ENCODE results near the gene INPP5B.
"Not testable (repeated sequence)": the region's sequence is repeated elsewhere in the genome, so short reads cannot be mapped to it uniquely, and the experiment has no call there.

INPP5B gene

DNA sequence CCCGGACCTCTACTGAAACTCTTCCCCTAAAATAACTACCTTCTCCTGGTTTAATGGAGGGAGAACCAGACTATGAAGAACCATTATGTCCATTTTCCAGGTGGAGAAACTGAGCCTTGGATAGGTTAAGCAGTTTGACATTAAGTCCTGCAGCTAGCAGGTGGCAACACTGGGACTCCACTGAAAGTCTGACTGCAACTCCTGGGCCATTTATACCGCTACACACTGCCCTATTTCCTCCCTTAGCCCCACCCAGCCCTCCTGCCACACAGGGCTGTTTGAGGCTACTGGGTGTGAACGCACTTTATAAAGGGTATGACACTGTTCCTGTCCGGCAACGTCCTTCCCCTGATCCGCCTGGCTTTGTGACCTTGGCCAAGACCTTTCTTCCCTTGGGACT is 511 bp upstream of the INPP5B start:
- no peak for DNase-seq

DNA sequence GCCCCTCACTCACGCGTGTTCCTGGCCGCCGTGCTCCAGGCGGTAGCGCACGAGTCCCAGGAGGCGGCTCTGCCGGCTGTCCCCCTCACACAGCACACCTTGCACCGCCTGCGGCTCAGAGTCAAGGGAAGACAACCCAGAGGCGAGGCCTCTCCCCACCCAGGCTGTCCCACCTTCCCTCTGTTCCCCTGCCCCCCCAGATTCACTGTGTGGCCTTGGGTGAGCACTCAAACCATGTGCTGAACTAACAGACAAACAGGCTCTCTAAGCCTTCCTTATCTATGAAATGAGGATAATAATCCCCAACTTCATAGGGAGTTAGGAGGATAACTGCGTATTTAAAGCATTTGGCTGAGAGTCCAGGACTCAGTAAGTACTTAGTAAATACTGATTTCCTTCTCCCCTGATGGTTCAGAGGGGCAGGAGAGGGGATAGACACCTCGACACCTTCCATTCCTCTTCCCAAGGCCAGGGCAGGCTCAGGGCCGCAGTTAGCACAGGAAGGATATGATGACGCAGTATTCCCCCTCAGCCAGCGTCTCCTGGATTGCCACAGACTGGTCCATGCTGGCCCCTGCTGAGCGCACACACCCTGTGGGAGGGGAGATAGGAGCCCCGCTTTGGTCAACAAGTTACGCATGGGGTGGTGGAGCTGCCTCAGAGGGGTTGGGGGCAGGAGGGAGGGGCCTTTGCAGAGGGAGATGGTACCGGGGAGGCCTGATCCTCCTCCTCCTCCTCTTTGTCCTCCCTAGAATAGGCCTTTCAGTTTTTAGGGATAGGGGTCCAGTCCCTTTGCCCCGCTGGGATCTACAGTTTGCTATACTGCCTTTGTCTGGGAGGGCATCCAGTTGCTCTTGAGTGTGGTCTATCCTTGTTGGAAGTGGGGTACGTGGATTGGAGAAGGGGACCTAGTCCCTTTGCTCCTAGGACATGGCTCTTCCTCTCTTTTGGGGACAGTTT is 830 bp downstream of the INPP5B start:
- DNase-seq: no peak

DNA sequence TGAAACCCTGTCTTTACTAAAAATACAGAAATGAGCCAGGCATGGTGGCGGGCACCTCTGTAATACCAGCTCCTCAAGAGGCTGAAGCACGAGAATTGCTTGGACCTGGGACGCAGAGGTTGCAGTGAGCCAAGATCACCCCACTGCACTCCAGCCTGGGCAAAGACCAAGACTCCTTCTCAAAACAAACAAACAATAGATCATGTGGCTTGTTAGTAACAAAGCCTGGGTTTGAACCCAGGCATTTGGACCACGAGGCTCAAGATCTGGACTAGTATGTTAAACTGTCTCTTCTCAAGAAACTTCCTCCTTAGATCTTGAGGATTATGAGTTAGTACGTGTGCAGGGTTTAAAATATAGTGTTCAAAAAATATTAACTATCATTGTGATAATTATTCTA is 1.6 kb downstream of the INPP5B start:
- no peak for DNase-seq

DNA sequence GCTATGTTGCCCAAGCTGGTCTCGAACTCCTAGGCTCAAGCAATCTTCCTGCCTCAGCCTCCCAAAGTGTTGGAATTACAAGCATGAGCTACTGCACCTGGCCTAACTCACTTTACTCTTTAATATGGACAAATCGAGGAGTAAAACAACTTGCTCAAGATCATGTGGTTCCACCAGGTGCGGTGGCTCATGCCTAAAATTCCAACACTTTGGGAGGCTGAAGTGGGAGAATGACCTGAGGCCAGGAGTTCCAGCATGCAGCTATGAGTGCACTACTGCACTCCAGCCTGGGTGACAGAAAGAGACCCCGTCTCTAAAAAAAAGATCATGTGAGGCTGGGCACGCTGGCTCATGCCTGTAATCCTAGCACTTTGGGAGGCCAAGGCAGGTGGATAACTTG is 2.0 kb downstream of the INPP5B start:
- DNase-seq: no peak

DNA sequence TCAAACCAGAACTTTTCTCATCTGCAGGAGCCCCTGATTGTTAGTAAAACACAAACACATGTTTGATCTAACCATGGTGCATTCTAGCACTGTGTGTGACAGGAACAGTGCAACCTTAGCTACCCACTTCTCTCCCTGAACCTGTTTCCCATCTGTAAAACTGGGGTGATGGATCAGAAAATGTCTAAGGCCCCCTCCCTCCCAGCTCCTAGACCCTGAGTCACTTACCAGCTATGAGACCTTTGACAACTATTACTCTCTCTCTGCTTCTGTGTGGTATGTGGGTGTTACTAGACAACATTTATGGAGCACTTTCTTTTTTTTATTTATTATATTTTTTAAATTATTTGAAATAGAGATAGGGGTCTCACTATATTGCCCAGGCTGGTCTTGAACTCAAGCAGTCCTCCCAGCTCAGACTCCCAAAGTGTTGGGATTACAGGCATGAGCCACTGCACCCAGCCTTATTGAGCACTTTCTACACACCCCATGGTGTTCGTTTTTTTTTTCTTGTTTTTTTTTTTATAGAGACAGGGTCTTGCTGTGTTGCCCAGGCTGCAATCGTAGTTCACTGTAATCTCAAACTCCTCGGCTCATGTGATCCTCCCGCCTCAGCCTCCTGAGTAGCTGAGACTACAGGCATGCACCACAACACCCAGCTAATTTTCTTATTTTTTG is 2.6 kb downstream of the INPP5B start:
- no peak for DNase-seq

DNA sequence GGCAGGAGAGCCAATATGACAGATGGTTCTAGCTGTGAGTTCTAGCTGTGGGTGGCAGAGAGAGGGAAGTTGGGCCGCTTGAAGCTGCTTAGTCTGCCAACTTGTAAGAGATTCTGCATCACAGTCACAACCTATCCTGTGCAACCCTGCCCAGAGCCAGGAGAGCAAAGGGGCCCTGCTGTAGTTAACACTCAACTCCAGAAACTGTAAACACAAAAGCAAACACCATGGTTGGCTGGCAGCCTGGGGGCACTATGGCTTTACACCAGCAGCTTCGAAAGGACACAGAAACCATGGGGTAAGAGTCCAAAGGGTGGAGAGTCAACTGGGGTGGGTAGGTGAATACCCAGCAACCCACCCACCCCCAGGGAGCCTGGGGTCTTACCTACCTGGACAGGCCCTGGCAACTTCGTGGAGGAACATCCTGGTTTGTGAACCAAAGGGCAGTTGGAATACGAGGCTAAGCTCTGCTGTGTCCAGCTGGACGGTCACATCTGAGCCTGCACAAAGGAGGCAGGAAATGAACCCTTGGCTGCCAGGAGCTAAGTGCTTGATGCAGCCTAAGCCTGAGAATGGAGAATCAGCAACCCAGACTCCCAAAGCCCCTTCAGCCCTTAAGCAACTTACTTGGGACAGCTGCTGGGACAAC is 6.4 kb downstream of the INPP5B start:
- DNase-seq: peak; percentile 64

DNA sequence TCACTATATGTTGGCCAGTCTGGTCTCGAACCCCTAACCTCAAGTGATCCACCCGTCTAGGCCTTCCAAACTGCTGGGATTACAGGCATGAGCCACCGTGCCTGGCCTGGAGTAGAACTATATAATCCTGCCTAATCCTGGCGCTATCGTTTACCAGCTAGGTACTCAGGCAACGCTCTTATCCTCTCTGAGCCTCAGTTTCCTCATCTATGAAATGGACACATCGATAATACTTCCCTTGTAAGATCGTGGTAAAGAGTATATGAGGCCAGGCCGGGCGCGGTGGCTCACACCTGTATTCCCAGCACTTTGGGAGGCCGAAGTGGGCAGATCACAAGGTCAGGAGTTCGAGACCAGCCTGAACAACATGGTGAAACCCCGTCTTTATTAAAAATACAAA is 10.1 kb downstream of the INPP5B start:
- DNase-seq: not testable (repeated sequence)

DNA sequence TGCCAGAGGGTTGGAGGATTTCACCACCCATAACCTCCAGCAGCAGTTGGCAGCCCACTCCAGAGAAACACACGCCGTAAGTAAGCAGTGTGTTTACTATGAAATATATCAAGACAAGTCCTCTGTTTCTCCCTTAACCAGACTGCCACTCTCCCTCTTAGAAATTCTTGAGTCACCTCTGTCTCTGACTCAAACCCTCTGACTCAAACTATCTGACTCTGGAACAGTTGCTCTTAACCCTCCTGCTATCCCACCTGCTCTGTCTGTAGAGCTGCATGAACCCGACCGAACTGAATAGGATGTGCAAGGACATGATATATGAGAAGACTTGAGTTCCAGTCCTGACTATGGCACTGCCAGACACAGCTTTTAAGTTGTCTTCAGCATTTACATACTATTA is 14.1 kb downstream of the INPP5B start:
- no peak for DNase-seq

DNA sequence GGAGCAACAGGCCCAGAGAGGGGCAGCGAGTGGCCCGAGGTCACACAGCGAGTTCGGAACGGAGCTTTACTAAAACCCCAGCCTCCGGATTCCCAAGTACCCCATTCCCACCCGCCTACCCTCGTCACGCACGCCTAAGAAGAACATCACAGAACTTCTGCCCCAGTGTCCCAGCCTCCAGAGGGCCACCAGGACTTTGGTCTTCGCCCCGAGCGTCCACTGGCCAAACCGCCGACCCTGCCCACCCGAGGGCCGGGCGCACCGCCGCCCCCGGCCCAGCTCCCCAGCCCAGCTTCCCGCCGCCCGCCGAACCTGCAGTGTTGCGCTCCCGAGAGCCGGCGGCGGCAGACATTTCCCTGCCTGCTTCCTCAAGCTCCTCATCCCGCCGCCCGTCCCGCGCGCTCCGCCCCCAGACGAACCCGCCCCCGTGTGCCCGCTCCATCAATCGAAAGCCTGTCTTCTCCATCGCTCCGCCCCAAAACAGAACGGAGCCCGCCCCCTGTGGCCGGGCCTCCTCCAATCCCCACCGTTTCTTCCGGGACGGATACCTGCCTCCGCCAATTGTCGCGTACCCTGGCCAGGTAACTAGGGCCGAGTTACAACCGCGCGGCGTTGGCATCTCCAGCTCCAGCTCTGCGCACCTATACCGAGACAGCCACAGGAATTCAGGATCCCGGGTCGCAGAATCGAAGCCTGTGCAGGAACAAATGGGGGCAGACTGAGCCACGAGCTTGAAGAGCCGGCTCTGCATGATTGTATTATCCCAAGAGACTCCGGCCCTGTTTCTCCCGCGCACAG is 15.3 kb downstream of the INPP5B start:
- DNase-seq: peak; percentile 90

DNA sequence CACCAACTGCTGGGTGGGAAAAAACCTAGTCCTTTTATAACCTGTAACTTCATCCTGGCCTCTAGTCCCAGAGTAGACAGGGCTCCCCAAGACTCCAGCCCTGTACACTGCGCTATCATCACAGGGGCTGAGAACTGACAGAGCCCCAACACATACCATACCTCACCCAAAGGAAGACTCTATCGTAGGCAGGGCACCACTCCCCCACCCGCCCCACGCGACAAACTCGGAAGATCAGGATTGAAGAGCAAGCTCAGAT is 15.8 kb downstream of the INPP5B start:
- DNase-seq: no peak

DNA sequence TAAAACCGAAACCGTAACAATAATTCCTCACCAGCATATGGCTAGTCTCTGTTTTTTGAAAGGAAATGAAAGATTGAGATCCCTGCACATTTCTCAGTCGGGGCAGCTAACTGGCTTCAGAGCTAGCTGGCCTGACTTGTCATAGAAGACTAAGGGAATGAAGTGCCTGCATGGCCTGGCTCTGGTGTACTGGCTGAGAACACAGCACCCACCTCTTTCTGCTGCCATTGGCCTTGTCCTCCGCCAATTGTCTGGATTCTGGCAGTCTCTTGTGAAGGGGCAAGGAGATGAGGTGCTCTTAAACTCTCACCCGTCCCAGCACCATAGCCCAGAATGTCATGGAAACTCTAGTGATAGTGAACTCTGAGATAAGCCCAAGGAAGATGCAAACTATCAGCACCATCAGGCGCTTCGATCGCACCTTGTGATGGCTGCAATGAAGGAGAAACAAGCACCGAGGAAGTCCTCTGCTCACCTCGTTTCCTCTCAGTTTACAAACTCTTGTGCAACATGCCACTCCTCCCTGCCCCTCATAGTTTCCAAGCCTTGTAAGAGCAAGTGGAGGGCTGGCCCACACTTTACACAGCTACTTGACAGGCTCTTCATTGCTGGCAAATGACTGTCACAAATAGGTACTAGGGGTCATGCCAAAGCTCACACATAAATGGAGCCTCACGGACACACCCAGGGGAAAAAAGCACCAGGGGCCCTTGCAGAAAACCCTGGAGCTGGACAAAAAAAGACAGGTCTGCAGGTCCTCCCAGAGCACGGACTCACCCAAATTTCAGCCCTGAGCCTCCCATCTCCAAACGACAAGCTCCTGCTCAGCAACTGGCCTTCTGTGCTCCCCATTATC is 16.4 kb downstream of the INPP5B start:
- no peak for DNase-seq

DNA sequence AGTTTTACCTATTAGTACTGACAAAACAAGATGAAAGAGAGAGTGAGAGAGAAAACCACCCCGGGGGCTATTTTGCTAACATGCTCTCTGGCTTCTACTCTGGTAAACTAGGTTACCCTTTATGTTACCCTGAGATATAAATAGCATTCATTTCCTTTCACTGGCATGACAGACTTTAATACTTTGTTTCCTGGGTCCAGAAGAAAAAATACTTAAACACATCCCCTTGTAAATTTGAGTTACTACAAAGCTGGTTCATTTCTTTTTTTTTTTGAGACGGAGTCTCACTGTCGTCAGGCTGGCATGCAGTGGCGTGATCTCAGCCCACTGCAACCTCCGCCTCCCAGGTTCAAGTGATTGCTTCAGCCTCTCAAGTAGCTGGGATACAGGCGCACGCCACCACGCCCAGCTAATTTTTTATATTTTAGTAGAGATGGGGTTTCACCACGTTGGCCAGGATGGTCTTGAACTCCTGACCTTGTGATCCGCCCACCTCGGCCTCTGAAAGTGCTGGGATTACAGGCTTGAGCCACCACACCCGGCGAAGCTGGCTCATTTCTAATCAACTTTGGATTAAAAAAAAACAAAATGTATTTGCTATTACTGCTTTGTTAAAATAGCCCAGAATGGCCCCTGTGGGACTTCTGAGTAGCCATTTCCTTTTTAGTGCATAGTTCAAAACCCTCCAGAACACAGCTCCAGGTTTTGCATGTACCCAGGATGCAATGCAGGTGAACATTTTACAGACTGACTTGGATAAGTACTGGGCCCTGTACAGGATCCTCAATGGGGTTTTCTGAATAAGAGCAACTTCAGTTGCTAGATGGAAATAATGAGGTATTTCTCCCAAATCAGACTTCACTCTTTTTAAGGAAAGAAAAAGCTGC is 20.6 kb downstream of the INPP5B start:
- no peak for DNase-seq

DNA sequence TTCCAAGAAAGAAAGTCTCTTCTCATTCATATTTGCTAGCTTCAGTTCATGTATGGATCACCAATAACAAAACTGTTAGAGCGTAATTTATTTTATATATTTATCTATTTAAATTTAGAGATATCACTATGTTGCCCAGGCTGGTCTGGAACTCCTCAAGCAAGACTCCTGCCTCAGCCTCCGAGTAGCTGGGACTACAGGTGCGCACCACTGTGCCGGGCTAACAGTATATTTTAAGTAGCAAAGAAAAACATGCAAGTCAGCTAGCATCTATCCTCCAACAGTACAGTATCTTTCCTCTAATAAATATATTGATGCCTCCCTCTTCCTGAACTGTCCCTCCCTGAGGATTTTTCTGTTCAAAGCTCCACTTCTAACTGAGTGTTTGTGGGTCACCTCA is 21.5 kb downstream of the INPP5B start:
- no peak for DNase-seq

DNA sequence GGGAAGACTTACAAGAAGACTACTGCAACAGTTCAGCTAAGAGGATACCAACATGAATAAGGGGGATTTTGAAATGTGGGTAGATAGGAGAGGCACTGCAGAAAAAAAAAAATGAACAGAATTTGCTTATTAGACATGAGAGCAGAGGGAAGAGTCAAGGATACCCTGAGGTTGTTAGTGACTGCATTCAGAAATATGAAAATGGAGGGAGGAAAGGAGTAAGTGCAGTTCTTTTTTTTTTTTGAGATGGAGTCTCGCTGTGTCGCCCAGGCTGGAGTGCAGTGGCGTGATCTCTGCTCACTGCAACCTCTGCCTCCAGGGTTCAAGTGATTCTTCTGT is 23.3 kb downstream of the INPP5B start:
- no peak for DNase-seq

DNA sequence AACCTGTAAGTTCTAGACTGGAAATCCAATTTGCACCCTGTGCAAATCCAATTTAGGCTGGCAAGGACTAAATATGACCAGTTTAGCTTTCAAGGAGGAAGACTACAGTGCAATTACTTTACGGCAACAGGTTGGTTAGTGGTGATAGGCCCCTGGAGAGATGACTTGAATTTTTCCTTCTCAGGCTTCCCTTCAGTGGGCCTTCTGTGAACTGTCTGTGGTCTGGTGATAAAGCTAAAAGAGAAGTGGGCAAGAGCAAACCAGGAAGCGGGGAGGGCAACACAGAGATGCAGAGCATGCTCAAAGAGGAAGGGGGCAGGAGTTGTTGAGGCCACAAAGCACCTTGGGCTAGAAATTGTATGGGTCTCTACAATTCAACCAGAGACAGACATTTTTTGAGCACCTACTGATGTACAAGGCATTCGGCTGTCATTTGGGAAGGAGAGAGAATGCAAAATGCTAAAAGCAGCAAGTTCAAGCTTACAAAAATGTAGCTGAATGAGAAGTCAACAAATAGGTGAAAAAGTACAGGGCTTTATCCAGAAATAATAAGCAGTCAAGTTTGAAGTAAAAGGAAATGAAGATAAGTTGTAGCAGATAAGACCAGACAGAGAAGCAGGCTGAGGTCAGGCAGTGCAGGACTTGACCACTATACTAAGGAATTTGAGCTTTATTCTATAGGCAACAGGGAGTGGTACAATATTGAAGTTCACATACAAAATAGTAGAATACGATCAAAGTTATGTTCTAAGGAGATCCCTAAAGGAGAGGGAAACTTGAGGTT is 23.9 kb downstream of the INPP5B start:
- no peak for DNase-seq

DNA sequence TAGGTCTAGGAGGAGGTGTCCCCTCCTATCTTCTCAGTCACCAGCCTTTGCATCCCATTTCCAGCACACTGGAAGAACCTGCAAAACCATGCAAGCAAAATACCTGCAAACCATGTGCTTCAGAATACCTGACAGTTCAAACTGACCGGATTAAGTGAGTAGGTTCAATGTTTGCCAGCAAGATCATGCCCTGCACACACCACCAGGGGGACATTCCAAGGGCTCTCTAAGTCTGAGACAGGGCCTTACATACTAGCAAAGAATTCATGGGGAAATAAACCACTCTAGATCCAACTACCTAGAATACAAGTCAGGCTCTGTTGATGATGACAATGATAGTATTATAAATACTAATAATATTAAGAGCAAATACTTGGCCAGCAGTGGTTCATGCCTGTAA is 27.6 kb downstream of the INPP5B start:
- no peak for DNase-seq

DNA sequence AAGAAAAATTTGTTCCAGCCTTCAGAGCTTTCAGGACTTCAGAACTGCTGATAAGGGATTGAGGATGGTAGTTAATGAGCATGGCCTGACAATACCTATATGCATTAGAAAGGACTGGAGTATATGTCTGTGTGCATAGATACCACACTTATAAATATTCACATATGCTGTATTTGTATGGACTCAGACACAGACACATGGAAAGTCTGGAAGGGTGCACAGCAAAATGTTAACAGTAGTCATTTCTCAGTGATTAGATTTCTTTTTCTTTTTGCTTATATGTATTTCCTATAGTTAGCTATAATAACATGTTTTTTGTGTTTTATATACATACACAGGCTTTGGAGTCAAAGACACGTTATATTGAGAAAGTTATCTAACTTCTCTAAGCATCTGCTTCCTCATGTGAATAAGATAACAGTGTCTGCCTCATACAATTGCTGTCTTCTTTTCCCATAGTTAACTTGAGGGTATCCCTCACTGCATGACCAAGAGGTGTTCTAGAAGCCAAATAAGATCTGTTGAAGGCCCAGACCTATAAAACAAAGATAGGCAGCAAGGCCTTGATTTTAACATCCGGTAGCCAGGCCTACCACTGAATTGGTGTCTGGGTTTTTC is 31.3 kb downstream of the INPP5B start:
- no peak for DNase-seq

DNA sequence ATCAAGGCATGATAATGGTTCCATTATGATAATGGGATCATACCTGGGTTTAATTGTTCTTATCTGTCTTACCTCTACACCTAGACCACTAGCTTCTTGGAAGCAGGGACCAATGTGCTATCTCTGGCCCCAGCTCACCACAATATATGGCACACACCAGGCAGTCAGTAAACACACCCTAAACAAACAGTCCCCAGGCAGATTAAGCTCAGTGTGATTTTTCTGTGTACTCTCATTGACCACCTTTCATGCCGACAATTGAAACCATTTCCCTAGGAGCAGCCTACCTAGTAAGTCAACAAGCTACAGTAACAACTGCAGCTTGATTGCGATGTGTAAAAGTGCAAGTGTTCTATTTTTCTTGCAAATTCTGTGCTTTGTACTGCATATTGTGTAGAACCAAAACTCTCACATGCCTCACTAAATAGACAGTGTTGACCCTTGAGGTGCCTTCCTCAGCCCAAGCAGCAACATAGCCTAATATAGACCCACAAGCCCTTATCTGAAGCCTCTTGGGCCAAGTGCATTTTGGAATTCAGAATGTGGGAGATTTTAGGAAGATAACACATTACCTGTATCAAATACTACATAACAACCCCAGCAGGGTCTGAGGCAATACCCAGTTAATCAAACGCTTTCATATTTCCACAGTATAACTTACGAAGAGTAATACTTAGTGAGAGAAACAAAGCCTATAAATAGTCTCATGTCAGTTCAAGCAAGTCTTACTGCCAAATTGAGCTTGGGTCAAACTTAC is 32.0 kb downstream of the INPP5B start:
- DNase-seq: no peak

DNA sequence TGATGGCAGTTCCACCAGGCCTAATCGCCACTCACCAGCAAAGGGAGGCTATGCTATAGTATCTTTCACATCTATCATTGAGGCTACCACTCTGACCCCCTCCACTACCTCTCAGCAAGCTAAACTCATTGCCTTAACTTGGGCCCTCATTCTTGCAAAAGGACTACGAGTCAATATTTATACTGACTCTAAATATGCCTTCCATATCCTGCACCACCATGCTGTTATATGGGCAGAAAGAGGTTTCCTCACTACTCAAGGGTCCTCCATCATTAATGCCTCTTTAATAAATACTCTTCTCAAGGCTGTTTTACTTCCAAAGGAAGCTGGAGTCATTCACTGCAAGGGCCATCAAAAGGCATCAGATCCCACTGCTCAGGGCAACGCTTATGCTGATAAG is 35.4 kb downstream of the INPP5B start:
- DNase-seq: not testable (repeated sequence)

All from NCI-H1694 treated with DMSO at 0.1 percent for 48 hours (cell line).